ENCODE results near the gene KLKB1. TPM values are rescaled to one million over a fixed set of nuclear protein-coding genes. Genes with fewer than 3 reads are reported as not detected.
"Not testable (repeated sequence)": the region's sequence is repeated elsewhere in the genome, so short reads cannot be mapped to it uniquely, and the experiment has no call there.

KLKB1 gene
- total RNA-seq, 2 donors from 2014 or later: 1.2 TPM

- intact Hi-C loops (cut with DNase I, micrococcal nuclease): no loop called here
- DNase-seq: no peak
- no peak for ATAC-seq
These were observed 5.7 kb upstream of the KLKB1 start for GRCh38 chr4:186221624-186222023.

GRCh38 chr4:186225848-186226247 is 1.5 kb upstream of the KLKB1 start:
- ATAC-seq (no peak), DNase-seq (no peak)
- intact Hi-C loops (cut with DNase I, micrococcal nuclease): no loop called here

- intact Hi-C loops (cut with DNase I, micrococcal nuclease): no loop called here
- DNase-seq (no peak), ATAC-seq (peak; percentile 4)
These were observed 652 bp upstream of the KLKB1 start for GRCh38 chr4:186226521-186227189.

GRCh38 chr4:186227744-186228513 is 622 bp downstream of the KLKB1 start:
- intact Hi-C loops (cut with DNase I, micrococcal nuclease): no loop called here
- peak; percentile 91 for ATAC-seq

GRCh38 chr4:186228514-186228894 is 1.2 kb downstream of the KLKB1 start:
- intact Hi-C loops (cut with DNase I, micrococcal nuclease): no loop called here
- DNase-seq (no peak), ATAC-seq (peak; percentile 34)

More at GRCh38 chr4:186227744-186228513, 622 bp downstream of the KLKB1 start:
- no peak for DNase-seq

GRCh38 chr4:186234367-186234766 is 7.1 kb downstream of the KLKB1 start:
- intact Hi-C loops (cut with DNase I, micrococcal nuclease): no loop called here
- DNase-seq: no peak
- no peak for ATAC-seq

- ATAC-seq (no peak), DNase-seq (no peak)
- intact Hi-C loops (cut with DNase I, micrococcal nuclease): no loop called here
These were observed 8.8 kb downstream of the KLKB1 start for GRCh38 chr4:186236126-186236525.

GRCh38 chr4:186240452-186240847 is 13.1 kb downstream of the KLKB1 start:
- no peak for DNase-seq
- intact Hi-C loops (cut with DNase I, micrococcal nuclease): no loop called here
- ATAC-seq: no peak

GRCh38 chr4:186240848-186241491 is 13.7 kb downstream of the KLKB1 start:
- no peak for DNase-seq
- ATAC-seq: no peak
- intact Hi-C loops (cut with DNase I, micrococcal nuclease): no loop called here

GRCh38 chr4:186241616-186242015 is 14.3 kb downstream of the KLKB1 start:
- no peak for ATAC-seq
- intact Hi-C loops (cut with DNase I, micrococcal nuclease): no loop called here
- DNase-seq: no peak

GRCh38 chr4:186242031-186242430 is 14.7 kb downstream of the KLKB1 start:
- ATAC-seq; intact Hi-C loops (cut with DNase I, micrococcal nuclease); DNase-seq: not testable (repeated sequence)

GRCh38 chr4:186243331-186243730 is 16.0 kb downstream of the KLKB1 start:
- ATAC-seq (no peak), DNase-seq (no peak)
- intact Hi-C loops (cut with DNase I, micrococcal nuclease): no loop called here

GRCh38 chr4:186244835-186245234 is 17.5 kb downstream of the KLKB1 start:
- ATAC-seq: no peak
- intact Hi-C loops (cut with DNase I, micrococcal nuclease): no loop called here
- no peak for DNase-seq

- intact Hi-C loops (cut with DNase I, micrococcal nuclease); DNase-seq; ATAC-seq: not testable (repeated sequence)
These were observed 19.9 kb downstream of the KLKB1 start for GRCh38 chr4:186247062-186247752.

GRCh38 chr4:186248643-186249042 is 21.3 kb downstream of the KLKB1 start:
- intact Hi-C loops (cut with DNase I, micrococcal nuclease): no loop called here
- DNase-seq: no peak
- no peak for ATAC-seq

- intact Hi-C loops (cut with DNase I, micrococcal nuclease): no loop called here
- no peak for DNase-seq
- no peak for ATAC-seq
These were observed 22.8 kb downstream of the KLKB1 start for GRCh38 chr4:186249785-186250754.

GRCh38 chr4:186250760-186251159 is 23.5 kb downstream of the KLKB1 start:
- no peak for DNase-seq
- intact Hi-C loops (cut with DNase I, micrococcal nuclease): no loop called here
- no peak for ATAC-seq

- ATAC-seq: no peak
- intact Hi-C loops (cut with DNase I, micrococcal nuclease): no loop called here
- no peak for DNase-seq
These were observed 27.8 kb downstream of the KLKB1 start for GRCh38 chr4:186255122-186255521.

Measured in left colon (tissue), 2 donors.